DMS79 treated with DMSO at 0.1 percent for 48 hours (cell line): ENCODE measurements around the gene LY86.
"Not testable (repeated sequence)": the region's sequence is repeated elsewhere in the genome, so short reads cannot be mapped to it uniquely, and the experiment has no call there.

Source experiments
- DNase-seq: peaks from one replicate; lab custom pipeline; 2025; lab: John Stamatoyannopoulos, UW

The LY86 gene

DNA sequence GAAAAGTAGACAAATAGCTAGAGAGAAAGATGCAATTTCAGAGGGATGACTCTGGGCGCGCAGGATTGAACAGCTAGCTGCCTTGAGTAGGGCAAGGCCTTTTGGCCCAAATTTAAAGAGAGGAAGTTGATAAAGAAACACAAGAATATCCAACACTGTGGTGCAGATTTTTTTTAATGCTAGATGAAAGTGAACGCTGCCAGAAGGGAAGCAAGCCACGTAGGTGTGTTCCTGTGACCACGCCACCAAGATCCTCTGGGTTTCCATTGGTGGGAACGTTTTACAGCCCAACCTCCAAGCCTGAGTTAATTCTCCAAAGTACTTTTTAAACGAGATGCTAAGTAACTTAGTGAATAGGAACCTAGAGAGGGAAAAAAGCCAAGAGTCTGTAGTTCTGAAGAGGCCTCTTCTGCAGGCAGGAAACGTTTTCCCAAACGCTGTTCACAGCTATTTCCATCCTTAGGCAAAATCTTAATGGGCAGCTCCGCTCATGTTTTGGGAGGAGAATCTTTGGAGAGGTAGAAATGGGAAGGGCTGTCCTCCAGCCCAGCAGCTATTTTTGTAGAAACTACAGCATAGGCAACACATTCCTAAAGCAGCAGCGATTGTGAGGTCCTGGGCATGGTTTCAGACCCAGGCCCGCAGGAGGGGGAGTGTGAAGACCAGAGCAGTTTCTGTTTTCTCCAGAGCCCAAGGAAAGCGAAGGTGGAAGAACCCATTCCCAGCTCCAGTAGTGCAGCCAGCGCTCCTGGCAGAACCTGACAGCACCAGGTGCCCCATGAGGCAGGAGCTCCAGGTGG lies 8.2 kb downstream of the LY86 start:
- peak; percentile 5 for DNase-seq

DNA sequence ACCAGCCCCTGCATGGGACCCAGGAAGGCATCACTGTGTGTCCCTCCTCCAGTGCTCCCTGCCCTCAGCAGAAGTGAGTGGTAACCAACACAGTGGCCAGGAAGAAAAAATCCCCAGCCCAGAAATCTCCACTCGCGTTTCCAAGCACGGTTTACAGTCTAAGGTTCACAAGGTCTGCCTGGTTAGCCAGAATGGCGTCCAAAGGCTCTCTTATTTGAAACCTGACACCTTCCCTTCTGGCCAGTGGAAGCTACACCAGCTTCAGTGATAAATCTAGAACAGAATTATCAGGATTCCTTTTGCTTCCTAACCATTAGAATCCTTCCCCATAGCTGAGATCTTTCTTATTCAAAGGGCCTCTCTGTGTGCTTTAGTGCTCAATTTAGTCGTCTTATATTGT lies 9.2 kb downstream of the LY86 start:
- no peak for DNase-seq

DNA sequence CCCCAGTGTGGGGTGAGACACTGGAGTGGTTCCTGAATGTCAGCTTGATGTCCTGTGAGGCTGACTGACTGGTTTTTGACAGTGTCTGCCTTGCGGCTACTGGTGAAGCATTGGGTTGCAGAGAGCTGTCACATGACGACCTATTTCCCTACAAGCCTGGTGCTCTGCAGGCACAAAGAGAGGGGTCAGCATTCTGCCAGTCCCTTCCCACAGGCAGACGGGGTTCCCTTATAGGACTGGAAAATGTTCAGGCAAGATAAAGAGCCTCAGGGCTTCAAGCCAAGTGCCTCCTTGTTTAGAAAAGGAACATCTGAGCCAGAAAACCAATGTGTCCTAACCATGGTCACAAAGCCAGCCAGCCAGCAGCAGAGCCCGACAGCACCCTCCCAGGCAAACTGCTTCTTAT lies 11.0 kb downstream of the LY86 start:
- no peak for DNase-seq

DNA sequence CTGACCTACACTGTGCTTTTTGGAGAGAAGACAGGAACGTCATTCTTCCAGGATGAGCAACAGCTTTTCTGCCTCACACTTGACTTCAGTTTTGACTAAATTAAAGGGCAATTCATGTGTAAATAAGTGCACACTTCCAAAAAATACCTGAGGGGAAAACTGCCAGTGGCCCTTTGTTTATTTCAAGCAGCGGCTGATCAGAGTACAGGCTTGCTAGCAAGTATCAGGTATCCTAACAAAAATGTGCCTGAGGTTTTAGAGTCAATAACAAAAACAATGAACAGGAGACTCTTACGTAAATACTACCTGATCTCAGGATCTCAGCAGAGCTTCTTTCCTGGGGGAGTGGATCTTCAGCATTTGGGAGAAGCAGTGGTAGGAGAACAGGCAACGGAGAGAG lies 12.4 kb downstream of the LY86 start:
- DNase-seq = peak; percentile 27

DNA sequence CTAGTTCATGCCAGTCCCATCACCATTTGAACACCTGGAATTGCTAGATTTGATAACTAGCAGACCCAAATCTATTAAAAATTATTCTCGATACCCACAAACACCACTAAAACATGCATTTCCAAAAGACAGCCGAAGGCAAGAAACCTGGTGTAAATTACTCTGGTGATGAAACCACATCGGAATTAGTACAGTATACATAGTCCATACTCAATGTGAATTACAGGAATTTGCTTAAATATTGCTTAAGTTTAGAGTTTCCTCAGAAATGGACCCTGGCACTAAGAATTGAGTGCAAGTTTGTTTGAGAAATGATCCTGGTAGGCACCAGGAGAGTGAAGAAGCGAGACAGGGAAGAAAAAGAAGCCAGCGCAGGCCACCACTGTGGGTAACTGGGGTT lies 13.7 kb downstream of the LY86 start:
- DNase-seq = no peak

DNA sequence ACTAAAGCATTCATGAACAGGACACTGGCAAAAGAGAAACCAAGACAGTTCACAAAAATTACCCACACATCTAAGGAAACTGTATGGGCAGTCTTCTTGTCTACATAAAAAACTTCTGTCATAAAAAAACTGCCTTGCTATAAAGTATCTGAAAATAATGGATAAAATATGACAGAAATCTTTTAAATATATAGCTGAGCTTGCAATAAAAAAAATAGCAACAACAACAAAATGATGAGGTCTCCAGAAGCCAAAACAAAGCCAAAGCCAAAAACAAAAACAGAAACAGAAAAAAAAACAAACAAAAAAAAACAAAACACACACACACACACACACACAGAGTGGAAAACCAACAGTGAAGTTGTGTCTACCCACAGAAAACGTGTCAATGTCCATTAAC lies 14.8 kb downstream of the LY86 start:
- no peak for DNase-seq

DNA sequence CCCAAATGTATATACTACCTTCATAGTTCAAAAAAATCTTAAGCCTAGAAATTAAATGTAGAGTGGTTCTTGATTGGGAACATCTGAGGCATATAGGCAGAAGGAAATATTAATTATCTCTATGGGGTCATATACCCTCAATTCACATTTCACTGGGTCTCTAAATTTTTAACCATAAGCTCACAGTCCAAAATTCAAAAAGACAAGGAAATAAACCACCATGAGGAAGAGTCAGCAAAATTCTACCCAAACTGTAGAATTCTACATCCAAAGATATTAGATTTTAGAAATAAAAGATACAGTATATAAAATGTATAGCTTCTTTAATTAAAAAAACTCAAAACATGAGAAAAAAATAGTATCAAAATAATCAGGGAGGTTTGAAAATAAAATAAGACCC lies 15.5 kb downstream of the LY86 start:
- DNase-seq = no peak

DNA sequence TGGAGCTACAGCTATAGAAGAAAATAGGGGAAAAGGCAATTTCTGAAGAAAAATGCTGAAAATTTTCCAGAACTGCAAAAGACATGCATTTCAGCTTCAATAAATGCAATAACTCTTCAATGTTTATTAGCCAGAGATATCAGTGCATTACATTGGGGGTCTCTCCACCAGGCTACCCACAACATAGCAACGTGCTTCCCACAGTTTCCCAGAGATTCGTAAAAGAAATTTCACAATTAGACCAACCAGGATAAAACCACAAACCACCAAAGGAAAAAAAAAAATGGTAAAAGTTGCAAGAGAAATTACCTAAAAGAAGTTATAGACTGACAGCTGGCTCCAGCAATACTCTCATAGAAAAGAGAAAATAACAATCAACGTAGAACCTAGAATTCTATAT lies 16.0 kb downstream of the LY86 start:
- DNase-seq = no peak

DNA sequence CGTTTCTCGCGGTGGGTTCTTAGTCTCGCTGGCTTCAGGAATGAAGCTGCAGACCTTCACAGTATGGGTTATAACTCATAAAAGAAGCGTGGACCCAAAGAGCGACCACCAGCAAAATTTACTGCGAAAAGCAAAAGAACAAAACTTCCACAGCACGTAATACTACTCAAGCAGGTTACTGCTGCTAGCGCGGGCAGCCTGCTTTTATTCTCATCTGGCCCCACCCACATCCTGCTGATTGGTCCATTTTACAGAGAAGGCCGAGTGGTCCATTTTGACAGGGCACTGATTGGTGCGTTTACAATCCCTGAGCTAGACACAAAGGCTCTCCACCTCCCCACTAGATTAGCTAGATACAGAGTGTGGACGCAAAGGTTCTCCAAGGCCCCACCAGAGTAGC lies 17.4 kb downstream of the LY86 start:
- DNase-seq = no peak

DNA sequence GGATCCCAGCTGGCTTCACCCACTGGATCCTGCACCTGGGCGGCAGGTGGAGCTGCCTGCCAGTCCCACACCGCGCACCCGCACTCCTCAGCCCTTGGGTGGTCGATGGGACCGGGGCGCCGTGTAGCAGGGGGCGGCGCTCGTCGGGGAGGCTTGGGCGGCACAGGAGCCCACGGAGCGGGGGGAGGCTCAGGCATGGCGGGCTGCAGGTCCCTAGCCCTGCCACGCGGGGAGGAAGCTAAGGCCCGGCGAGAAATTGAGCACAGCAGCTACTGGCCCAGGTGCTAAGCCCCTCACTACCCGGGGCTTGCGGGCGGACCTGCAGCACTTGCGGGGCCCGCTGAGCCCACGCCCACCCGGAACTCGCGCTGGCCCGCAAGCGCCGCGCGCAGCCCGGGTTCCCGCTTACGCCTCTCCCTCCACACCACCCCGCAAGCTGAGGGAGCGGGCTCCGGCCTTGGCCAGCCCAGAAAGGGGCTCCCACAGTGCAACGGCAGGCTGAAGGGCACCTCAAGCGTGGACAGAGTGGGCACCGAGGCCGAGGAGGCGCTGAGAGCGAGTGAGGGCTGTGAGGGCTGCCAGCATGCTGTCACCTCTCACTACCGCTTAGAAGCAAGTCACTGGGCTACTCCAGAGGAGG lies 18.0 kb downstream of the LY86 start:
- not testable (repeated sequence) for DNase-seq

DNA sequence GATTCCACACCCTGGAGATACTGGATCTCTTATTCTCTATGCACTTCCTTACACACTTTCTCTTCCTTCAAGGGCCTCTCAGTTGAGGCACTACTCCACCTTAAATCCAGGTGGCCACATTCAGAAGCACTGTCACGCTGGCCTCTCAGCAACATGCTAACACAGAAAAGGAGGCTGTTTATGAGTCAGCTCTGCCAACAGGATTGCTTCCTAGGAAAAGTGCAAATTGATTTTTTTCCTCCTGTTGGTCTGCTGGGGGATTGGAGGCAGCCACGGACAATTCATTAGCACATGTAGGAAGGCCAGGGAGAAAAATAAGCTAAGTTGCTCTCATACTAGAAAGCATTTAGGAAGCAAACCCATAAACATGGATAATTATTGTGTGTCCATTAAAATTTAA lies 20.9 kb downstream of the LY86 start:
- DNase-seq = no peak

DNA sequence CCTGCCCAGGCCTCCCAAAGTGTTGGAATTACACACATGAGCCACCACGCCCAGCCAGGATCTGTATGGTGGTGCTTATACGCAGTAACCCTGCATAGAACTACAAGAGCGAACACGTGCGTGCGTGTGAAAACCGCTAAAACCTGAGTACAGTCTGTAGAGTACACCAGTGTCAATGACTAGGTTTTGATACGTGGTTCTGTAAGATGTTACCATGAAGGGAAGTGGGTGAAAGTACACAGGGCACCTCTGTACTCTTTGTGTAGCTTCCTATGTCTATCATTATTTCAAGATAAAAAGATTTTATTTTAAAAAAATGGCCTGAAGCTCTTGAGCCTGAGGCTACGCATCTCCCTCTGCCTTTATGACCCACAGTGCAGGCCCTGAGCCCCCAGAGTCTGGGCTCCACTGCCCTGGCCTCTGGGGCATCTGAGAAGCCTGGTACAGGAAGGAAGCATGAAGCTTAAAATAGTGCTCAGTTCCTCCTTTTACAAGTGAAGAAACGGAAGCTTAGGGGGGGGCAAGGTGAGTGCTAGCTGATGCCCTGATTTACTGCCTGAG lies 21.6 kb downstream of the LY86 start:
- DNase-seq = no peak

DNA sequence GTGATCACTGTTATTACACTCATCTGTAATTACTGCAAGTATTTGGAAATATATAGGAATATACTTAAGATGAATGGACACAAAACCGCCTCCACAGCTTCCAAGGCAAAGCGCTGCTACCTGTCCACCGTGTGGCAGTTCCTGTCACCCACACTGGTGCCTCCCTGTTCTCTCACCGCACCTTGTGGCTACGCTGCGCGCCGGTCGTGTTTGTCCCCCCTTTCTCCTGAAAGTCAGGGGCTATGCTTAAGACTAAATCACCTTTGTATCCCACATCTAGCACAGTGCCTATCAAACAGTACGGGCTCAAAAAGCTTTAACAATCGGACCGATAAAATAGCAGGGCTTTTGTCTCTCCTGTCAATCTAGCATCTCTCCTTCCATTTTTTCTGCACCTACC lies 23.0 kb downstream of the LY86 start:
- DNase-seq = no peak

DNA sequence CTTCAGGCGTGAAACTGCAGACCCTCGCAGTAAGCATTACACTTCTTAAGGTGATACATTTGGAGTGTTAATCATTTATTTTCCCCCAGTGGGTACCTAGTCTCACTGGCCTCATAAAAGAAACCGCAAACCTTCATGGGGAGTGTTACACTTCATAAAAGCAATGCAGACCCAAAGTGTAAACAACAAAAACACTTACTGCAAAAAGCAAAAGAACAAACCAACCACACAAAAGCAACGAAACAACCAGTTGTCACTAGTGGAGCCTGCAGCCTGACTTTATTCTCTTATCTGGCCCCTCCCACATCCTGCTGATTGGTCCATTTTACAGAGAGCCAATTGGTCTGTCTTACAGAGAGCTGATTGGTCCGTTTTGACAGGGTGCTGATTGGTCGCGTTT lies 23.8 kb downstream of the LY86 start:
- DNase-seq = no peak

DNA sequence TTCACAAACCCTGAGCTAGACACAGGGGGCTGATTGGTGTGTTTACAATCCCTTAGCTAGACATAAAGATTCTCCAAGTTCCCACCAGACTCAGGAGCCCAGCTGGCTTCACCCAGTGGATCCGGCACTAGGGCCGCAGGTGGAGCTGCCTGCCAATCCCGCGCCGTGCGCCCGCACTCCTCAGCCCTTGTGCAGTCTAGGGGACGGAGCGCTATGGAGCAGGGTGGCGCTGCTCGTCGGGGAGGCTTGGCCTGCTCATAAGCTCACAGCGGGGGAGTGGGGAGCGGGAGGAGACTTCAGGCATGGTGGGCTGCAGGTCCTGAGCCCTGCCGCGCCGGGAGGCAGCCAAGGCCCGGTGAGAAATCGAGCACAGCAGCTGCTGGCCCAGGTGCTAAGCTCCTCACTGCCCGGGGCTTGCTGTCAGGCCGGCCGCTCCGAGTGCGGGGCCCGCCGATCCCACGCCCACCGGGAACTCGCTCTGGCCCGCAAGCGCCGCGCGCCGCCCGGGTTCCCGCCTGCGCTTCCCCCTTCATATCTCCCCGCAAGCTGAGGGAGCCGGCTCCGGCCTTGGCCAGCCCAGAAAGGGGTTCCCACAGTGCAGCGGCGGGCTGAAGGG lies 24.7 kb downstream of the LY86 start:
- not testable (repeated sequence) for DNase-seq

DNA sequence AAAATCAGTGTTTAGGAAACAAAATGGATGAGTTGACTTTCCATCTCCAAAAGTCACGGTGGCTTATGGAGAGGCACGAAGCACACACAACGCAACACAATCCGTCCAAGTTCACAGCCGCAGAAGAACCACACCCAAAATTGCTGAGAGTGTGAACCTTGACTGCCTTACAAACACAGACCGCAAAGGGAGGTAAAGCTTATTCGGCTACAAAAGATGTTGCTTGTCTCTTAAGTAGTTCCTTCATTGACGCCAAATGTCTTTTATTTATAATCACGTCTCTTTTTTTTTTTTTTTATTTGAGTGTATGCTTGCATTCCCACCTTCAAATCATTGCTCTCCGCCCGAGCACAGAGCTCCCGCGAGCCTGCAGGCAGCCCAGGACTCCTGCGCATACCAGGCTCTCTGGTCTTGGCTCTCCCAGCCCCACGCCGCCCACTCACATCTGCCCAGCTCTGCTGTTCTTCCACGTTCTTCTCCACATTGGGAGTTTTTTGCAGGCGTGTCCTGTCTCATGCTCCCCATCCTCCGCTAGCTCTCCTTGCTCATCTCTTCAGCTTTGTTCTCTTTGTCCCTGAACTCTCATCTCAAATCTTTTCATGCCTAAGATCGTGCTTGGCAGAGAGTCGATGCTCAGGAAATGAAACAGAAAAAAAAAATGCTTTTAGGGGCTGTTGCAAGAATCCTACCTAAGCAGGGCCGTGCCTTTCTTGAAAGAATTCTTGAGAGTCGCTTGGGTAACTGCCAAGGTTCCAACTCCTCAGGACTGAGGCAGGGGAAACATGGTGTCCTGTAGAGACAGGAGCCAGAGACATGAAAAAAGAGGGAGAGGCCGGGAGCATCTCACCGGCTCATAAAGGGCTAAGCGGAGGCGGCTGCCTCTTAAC lies 25.8 kb downstream of the LY86 start:
- peak; percentile 13 for DNase-seq

DNA sequence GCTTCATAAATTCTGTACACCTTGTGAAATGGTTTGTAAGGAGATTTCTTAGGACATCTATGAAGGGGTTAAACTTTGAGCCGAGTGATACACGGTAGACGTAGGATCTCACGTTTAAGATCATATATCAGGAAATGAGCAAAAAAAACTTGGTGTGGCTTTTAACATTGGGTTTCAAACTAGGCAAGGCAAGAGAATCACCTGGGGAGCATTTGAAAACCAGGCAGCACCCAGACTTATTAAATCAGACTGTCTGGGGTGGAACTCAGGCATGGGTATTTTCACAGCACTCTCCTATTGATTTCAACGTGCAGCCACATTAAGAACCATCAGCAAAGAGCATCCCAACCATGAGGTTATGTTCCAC lies 26.4 kb downstream of the LY86 start:
- DNase-seq = no peak

DNA sequence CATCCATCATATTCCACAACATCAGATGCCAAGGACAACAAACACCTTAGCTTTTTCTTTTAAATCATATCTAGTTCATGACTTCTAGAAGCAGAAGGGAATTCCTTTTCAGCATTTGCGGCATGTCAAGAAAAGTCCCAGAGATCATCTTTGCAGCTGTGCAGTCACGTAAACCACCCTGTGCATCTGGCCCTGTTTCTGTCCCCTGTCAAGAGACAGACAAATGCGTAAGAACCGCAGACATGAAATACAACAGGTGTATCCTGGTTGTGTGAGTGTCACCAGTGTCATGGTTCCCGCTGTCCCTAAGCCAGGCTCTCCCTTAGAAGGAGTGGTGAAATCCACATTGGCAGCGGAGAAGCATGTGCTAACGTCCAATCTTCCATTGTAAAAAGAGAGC lies 28.1 kb downstream of the LY86 start:
- DNase-seq = no peak

DNA sequence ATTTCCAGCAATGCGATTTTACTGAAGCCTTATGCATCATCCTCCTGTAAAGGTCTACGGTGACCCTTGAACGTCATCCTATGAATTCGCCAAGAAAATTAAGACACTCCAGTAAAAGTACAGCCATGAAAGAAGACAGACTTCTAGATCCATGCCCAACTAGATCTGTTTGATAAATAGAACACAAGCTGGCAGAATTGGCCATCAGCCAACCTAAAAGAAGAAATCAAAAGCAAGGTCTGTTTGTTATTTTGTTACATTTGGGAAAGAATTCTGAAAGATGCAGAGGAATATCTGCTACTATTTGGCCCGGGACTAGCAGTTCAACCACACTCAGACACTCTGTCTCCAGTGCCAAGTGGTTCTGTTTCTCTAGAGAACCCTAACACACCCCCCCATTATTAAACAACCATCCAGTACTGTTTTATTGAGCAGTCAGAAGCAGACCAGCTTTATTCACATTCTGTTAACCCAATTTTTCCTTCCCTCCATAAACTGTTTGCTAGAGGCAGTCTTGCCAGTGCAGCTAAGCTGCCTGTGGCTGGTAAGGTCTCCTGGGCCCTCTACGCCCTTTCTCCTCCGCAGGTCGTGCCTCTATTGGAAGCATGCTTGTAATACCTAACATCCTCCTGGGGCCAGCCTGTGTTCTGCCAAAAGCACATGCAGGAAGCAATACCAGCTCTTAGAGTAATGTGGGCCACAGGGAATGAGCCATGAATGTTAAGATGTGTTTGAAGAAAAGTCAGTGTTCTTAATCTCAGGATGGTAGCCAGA lies 30.7 kb downstream of the LY86 start:
- no peak for DNase-seq

DNA sequence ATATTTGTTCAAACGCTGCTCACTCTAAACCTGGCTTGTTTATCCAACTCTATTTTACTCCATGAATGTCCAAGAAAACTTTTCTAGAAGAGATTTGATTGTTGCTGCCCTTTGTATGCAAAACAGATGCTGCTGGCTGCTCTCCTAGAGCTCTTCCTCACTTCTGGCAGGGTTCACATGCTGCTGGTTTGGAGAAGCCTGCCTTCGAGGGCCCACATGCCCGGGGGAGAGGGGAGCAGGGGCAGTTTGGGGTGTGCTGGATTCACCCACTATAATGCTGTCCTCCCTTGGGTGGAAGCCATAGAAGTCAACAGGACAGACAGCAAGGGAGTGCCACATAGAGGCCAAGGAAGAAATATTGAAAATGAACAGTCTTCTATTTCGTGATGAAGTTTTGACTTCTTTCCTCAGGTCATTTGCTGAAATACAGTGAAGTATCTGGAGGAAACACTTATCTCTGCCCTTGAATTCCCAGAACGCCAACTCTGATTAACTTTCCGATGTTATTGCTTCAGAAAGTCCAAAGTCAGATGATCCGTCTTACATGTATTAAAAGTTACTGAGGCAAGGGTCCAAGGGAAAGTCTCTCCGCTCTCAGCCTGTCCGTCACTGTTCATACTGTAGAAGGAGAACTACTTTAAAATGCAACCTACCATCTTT lies 32.4 kb downstream of the LY86 start:
- no peak for DNase-seq

DNA sequence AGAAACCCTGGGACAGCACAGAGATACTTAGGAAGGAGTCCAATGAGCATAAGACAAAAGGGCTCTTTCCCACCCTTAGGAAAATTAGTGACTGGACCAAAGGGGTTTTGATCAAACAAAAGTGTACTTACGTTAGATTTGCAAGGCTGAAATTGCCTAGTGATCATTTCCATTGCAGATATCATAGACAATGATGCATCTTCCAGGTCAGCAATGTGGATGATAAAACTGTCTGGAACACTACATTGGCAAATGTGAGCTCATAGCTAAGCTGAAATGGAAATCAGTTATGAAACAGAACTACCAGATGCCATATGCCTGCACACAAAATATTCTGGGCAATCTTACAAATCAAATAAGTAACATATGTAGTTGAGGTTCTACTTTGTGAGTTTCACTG lies 34.0 kb downstream of the LY86 start:
- DNase-seq = no peak
